ENCODE results near the gene MAGOHB.
"Not testable (repeated sequence)": the region's sequence is repeated elsewhere in the genome, so short reads cannot be mapped to it uniquely, and the experiment has no call there.

MAGOHB gene

DNA sequence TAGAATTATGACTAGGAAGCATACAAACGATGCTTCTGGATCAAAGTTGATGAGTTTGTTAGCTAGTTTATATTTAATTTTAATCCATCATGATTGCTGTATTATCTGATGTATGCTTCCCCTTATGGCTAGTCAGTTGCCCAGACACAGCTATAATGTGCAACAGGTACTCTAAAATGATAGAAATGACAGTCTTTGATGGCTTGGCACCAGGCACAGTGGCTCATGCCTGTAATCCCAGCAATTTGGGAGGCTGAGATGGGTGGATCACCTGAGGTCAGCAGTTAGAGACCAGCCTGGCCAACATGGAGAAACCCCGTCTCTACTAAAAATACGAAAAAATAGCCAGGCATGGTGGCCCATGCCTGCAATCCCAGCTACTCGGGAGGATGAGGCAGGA is 2.2 kb downstream of the MAGOHB start:
- peaks cover 37% of the 10 kb centered on the region for H3K36me3 ChIP-seq (ENCODE audit: control insufficient read depth, low read depth, low read length)
- not testable (repeated sequence) for H3K27ac ChIP-seq (ENCODE audit: low read length); H3K4me1 ChIP-seq (ENCODE audit: control insufficient read depth, low read depth, low read length); H3K27me3 ChIP-seq (ENCODE audit: control insufficient read depth, insufficient read depth, low read length); H3K9ac ChIP-seq (ENCODE audit: low read length); H3K4me3 ChIP-seq (ENCODE audit: low read length); H3K9me3 ChIP-seq (ENCODE audit: control insufficient read depth, low read depth, low read length)

DNA sequence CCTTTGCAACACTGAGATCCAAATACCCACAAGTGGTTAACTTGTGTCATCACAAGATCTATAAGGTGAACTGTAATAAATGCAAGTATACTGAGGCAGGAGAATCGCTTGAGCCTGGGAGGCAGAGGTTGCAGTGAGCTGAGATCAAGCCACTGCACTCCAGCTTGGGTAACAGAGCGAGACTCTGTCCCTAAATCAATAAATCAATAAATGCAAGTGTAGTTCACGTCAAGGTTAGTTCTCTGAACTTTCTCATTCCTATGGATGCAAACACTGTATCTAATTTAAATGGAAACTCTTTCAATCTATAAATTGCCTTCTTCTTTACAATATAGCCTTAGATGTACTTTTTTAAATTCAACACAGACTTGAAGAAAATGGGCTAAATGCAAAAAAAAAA is 3.2 kb downstream of the MAGOHB start:
- Histone ChIP-seq H3K9ac (ENCODE audit: low read length) (no peak overlapping the region), H3K36me3 (ENCODE audit: control insufficient read depth, low read depth, low read length) (peaks cover 48% of the 10 kb centered on the region)

GRCh38 chr12:10607885-10608458 is 5.4 kb downstream of the MAGOHB start:
- Histone ChIP-seq H3K27ac (ENCODE audit: low read length) (no peak overlapping the region), H3K9me3 (ENCODE audit: control insufficient read depth, low read depth, low read length) (no peaks in the 10 kb centered on the region), H3K4me3 (ENCODE audit: low read length) (no peak overlapping the region), H3K4me1 (ENCODE audit: control insufficient read depth, low read depth, low read length) (no peaks in the 10 kb centered on the region), H3K27me3 (ENCODE audit: control insufficient read depth, insufficient read depth, low read length) (no peaks in the 10 kb centered on the region), H3K9ac (ENCODE audit: low read length) (no peak overlapping the region), H3K36me3 (ENCODE audit: control insufficient read depth, low read depth, low read length) (peaks cover 56% of the 10 kb centered on the region)

More for the DNA sequence above, 3.2 kb downstream of the MAGOHB start:
- Histone ChIP-seq H3K9me3 (ENCODE audit: control insufficient read depth, low read depth, low read length) (no peaks in the 10 kb centered on the region), H3K27me3 (ENCODE audit: control insufficient read depth, insufficient read depth, low read length) (no peaks in the 10 kb centered on the region), H3K27ac (ENCODE audit: low read length) (no peak overlapping the region), H3K4me1 (ENCODE audit: control insufficient read depth, low read depth, low read length) (no peaks in the 10 kb centered on the region), H3K4me3 (ENCODE audit: low read length) (no peak overlapping the region)

DNA sequence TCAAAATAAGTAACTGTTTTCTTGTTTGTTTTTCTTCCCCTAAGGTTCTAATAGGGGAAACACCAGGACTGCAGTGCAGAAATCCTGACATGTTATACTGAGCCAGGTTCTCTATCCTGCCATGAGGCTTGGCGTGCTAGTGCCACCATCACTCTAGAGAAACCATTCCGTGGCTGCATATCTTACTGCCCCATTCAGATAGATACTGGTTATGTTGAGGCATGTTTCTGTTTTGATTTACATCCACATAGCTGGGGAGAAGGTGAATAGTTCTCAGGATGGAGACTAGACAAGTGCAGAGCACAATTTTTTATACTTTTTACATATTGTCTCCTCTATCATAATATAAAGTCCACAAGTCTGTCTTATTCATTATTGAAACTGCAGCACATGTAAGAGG is 11.5 kb downstream of the MAGOHB start:
- no peaks in the 10 kb centered on the region for H3K9me3 ChIP-seq (ENCODE audit: control insufficient read depth, low read depth, low read length)
- H3K4me1 ChIP-seq (ENCODE audit: control insufficient read depth, low read depth, low read length), result no peaks in the 10 kb centered on the region
- H3K27me3 ChIP-seq (ENCODE audit: control insufficient read depth, insufficient read depth, low read length), result no peaks in the 10 kb centered on the region
- no peak overlapping the region for H3K27ac ChIP-seq (ENCODE audit: low read length)
- peaks cover 27% of the 10 kb centered on the region for H3K36me3 ChIP-seq (ENCODE audit: control insufficient read depth, low read depth, low read length)
- no peak overlapping the region for H3K4me3 ChIP-seq (ENCODE audit: low read length)
- H3K9ac ChIP-seq (ENCODE audit: low read length), result no peak overlapping the region

DNA sequence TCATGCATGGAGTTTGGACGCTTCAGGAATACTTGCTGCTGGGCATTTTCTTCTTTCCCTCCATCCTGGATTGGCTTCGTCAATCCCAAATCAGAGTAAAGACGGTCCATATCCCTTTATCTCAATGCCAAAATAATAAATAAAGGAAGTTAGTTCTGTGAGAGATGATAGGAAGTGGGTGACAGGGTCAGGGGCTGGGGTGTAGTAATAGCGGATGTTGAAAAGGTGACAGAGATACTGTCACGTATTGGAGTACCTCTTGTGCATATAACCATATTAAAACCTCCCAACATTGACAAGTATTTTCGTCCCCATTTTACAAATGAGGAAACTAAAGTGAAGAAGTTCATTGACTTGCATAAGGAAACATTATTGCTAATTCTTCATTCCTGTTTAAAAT is 12.4 kb downstream of the MAGOHB start:
- no peaks in the 10 kb centered on the region for H3K27me3 ChIP-seq (ENCODE audit: control insufficient read depth, insufficient read depth, low read length)
- peaks cover 27% of the 10 kb centered on the region for H3K36me3 ChIP-seq (ENCODE audit: control insufficient read depth, low read depth, low read length)
- no peaks in the 10 kb centered on the region for H3K4me1 ChIP-seq (ENCODE audit: control insufficient read depth, low read depth, low read length)
- no peak overlapping the region for H3K27ac ChIP-seq (ENCODE audit: low read length)
- no peak overlapping the region for H3K9ac ChIP-seq (ENCODE audit: low read length)
- no peak overlapping the region for H3K4me3 ChIP-seq (ENCODE audit: low read length)
- H3K9me3 ChIP-seq (ENCODE audit: control insufficient read depth, low read depth, low read length), result no peaks in the 10 kb centered on the region

- Histone ChIP-seq H3K4me1 (ENCODE audit: control insufficient read depth, low read depth, low read length) (no peaks in the 10 kb centered on the region), H3K27me3 (ENCODE audit: control insufficient read depth, insufficient read depth, low read length) (no peaks in the 10 kb centered on the region), H3K4me3 (ENCODE audit: low read length) (no peak overlapping the region), H3K9me3 (ENCODE audit: control insufficient read depth, low read depth, low read length) (no peaks in the 10 kb centered on the region), H3K36me3 (ENCODE audit: control insufficient read depth, low read depth, low read length) (peaks cover 15% of the 10 kb centered on the region), H3K9ac (ENCODE audit: low read length) (no peak overlapping the region), H3K27ac (ENCODE audit: low read length) (no peak overlapping the region)
Measured at GRCh38 chr12:10595881-10596280, 17.5 kb downstream of the MAGOHB start.

DNA sequence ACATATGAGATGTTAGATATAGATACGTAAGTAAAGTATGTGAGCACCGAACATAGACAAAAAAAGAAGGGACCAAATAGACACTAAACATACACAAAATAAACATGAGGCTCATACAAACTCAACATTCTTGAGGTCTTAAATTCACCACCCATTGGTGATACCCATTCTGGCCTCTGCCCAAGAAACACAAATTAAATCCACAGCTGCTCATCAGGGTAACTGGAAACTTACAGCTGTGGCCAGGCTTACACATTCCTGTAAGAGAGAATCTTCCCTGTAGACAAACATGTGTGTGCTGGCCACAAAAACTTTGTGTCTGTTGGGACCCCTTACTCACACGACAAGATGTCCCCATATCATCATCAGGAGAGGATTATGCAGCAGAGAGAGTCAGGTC is 22.4 kb downstream of the MAGOHB start:
- Histone ChIP-seq H3K27me3 (ENCODE audit: control insufficient read depth, insufficient read depth, low read length) (no peaks in the 10 kb centered on the region), H3K36me3 (ENCODE audit: control insufficient read depth, low read depth, low read length) (peaks cover 10% of the 10 kb centered on the region), H3K27ac (ENCODE audit: low read length) (no peak overlapping the region), H3K9ac (ENCODE audit: low read length) (no peak overlapping the region), H3K4me3 (ENCODE audit: low read length) (no peak overlapping the region), H3K9me3 (ENCODE audit: control insufficient read depth, low read depth, low read length) (no peaks in the 10 kb centered on the region), H3K4me1 (ENCODE audit: control insufficient read depth, low read depth, low read length) (no peaks in the 10 kb centered on the region)

GRCh38 chr12:10584415-10584814 is 29.0 kb downstream of the MAGOHB start:
- Histone ChIP-seq H3K27me3 (ENCODE audit: control insufficient read depth, insufficient read depth, low read length) (no peaks in the 10 kb centered on the region), H3K9me3 (ENCODE audit: control insufficient read depth, low read depth, low read length) (peaks cover 5% of the 10 kb centered on the region), H3K4me1 (ENCODE audit: control insufficient read depth, low read depth, low read length) (no peaks in the 10 kb centered on the region), H3K4me3 (ENCODE audit: low read length) (no peak overlapping the region), H3K27ac (ENCODE audit: low read length) (no peak overlapping the region), H3K36me3 (ENCODE audit: control insufficient read depth, low read depth, low read length) (peaks cover 5% of the 10 kb centered on the region), H3K9ac (ENCODE audit: low read length) (no peak overlapping the region)

- Histone ChIP-seq H3K4me1 (ENCODE audit: control insufficient read depth, low read depth, low read length) (no peaks in the 10 kb centered on the region), H3K9ac (ENCODE audit: low read length) (no peak overlapping the region), H3K9me3 (ENCODE audit: control insufficient read depth, low read depth, low read length) (peaks cover 5% of the 10 kb centered on the region), H3K36me3 (ENCODE audit: control insufficient read depth, low read depth, low read length) (peaks cover 5% of the 10 kb centered on the region), H3K27ac (ENCODE audit: low read length) (no peak overlapping the region), H3K4me3 (ENCODE audit: low read length) (no peak overlapping the region), H3K27me3 (ENCODE audit: control insufficient read depth, insufficient read depth, low read length) (no peaks in the 10 kb centered on the region)
Measured at GRCh38 chr12:10582704-10583103, 30.7 kb downstream of the MAGOHB start.

GRCh38 chr12:10582133-10582532 is 31.3 kb downstream of the MAGOHB start:
- not testable (repeated sequence) for H3K9me3 ChIP-seq (ENCODE audit: control insufficient read depth, low read depth, low read length); H3K36me3 ChIP-seq (ENCODE audit: control insufficient read depth, low read depth, low read length); H3K27ac ChIP-seq (ENCODE audit: low read length); H3K4me3 ChIP-seq (ENCODE audit: low read length); H3K9ac ChIP-seq (ENCODE audit: low read length); H3K4me1 ChIP-seq (ENCODE audit: control insufficient read depth, low read depth, low read length); H3K27me3 ChIP-seq (ENCODE audit: control insufficient read depth, insufficient read depth, low read length)

GRCh38 chr12:10574307-10574706 is 39.1 kb downstream of the MAGOHB start:
- H3K27ac ChIP-seq (ENCODE audit: low read length), result no peak overlapping the region
- H3K4me1 ChIP-seq (ENCODE audit: control insufficient read depth, low read depth, low read length), result no peaks in the 10 kb centered on the region
- H3K4me3 ChIP-seq (ENCODE audit: low read length), result no peak overlapping the region
- H3K27me3 ChIP-seq (ENCODE audit: control insufficient read depth, insufficient read depth, low read length), result no peaks in the 10 kb centered on the region
- H3K9me3 ChIP-seq (ENCODE audit: control insufficient read depth, low read depth, low read length), result no peaks in the 10 kb centered on the region
- no peaks in the 10 kb centered on the region for H3K36me3 ChIP-seq (ENCODE audit: control insufficient read depth, low read depth, low read length)
- H3K9ac ChIP-seq (ENCODE audit: low read length), result no peak overlapping the region

- not testable (repeated sequence) for H3K36me3 ChIP-seq (ENCODE audit: control insufficient read depth, low read depth, low read length); H3K4me1 ChIP-seq (ENCODE audit: control insufficient read depth, low read depth, low read length); H3K4me3 ChIP-seq (ENCODE audit: low read length); H3K27ac ChIP-seq (ENCODE audit: low read length); H3K9me3 ChIP-seq (ENCODE audit: control insufficient read depth, low read depth, low read length); H3K9ac ChIP-seq (ENCODE audit: low read length); H3K27me3 ChIP-seq (ENCODE audit: control insufficient read depth, insufficient read depth, low read length)
Measured at GRCh38 chr12:10572021-10572490, 41.4 kb downstream of the MAGOHB start.

All from iPS-18a (cell line).